Fibroblast of mammary gland (primary cell): ENCODE data around the gene LPCAT4.

ENCODE experiments used
- DNase-seq: peaks from one replicate; pipeline ENCODE4 v3.0.0-alpha.2; 2010; ENCODE audit warnings: low read depth
- H3K4me3 ChIP-seq: 2 replicates; pipeline ENCODE4 v1.5.1; 2011; ENCODE audit warnings: low read depth, mild to moderate bottlenecking, low read length, moderate library complexity; ENCODE audit not compliant: control insufficient read depth
- CTCF ChIP-seq: conservative IDR thresholded peaks from 2 replicates; pipeline ENCODE4 v1.5.1; 2011; ENCODE audit warnings: low read depth, low read length, inconsistent platforms; ENCODE audit not compliant: control insufficient read depth, insufficient read depth

The LPCAT4 gene

GRCh38 chr15:34374816-34375215 is 7.8 kb upstream of the LPCAT4 start:
- no peak overlapping the region for H3K4me3 ChIP-seq
- TF ChIP-seq CTCF = no peak
- DNase-seq = no peak

- no peak overlapping the region for H3K4me3 ChIP-seq
- no peak for DNase-seq
- no peak for TF ChIP-seq CTCF
These were observed 7.0 kb upstream of the LPCAT4 start for GRCh38 chr15:34373951-34374350.

- no peak overlapping the region for H3K4me3 ChIP-seq
- no peak for DNase-seq
- no peak for TF ChIP-seq CTCF
These were observed 3.6 kb upstream of the LPCAT4 start for GRCh38 chr15:34370643-34371042.

GRCh38 chr15:34370129-34370528 is 3.1 kb upstream of the LPCAT4 start:
- H3K4me3 ChIP-seq = no peak overlapping the region
- TF ChIP-seq CTCF = no peak
- no peak for DNase-seq

- TF ChIP-seq CTCF = no peak
- peak; percentile 62 for DNase-seq
- peak overlapping the region; percentile 87 for H3K4me3 ChIP-seq
These were observed 528 bp downstream of the LPCAT4 start for GRCh38 chr15:34366271-34367065.

GRCh38 chr15:34365836-34366235 is 1.2 kb downstream of the LPCAT4 start:
- H3K4me3 ChIP-seq = peak overlapping the region; percentile 87
- no peak for TF ChIP-seq CTCF
- no peak for DNase-seq
